Eye (tissue), 1 donor: ENCODE measurements around the gene NAGPA.

Source experiments
- DNase-seq: peaks from one replicate; pipeline ENCODE4 v3.0.0-alpha.2; 2015

Gene NAGPA

GRCh38 chr16:5000573-5001001 is 33.1 kb downstream of the NAGPA start:
- DNase-seq, result no peak

GRCh38 chr16:4994719-4995434 is 38.9 kb downstream of the NAGPA start:
- DNase-seq, result no peak

GRCh38 chr16:4991754-4992153 is 42.0 kb downstream of the NAGPA start:
- no peak for DNase-seq

- no peak for DNase-seq
Measured at GRCh38 chr16:4990415-4990814, 43.3 kb downstream of the NAGPA start.

DNA sequence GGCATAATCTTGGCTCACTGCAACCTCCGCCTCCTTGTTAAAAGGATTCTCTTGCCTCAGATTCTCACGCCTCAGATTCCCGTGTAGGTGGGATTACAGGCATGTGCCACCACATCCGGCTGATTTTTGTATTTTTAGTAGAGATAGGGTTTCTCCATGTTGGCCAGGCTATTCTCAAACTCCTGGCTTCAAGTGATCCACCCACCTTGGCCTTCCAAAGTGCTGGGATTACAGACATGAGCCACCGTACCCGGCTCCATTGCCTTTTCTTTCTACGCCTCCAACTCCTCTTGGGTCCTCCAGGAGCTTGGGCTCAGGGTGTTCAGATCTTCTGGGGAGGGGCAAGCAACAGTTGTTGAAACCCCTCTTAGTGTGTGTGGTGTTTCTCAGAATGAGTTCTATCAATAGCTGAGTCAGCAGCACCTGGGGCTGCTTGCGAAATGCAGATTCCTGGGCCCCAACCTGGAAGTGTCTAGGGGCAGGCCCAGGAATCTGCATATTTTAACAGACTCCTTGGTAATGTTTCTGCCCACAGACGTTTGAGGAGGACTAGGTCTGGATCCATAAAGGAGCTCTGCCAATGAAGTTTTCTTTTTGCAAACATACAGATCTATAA is 44.2 kb downstream of the NAGPA start:
- DNase-seq, result no peak

GRCh38 chr16:4988647-4989046 is 45.1 kb downstream of the NAGPA start:
- no peak for DNase-seq

DNA sequence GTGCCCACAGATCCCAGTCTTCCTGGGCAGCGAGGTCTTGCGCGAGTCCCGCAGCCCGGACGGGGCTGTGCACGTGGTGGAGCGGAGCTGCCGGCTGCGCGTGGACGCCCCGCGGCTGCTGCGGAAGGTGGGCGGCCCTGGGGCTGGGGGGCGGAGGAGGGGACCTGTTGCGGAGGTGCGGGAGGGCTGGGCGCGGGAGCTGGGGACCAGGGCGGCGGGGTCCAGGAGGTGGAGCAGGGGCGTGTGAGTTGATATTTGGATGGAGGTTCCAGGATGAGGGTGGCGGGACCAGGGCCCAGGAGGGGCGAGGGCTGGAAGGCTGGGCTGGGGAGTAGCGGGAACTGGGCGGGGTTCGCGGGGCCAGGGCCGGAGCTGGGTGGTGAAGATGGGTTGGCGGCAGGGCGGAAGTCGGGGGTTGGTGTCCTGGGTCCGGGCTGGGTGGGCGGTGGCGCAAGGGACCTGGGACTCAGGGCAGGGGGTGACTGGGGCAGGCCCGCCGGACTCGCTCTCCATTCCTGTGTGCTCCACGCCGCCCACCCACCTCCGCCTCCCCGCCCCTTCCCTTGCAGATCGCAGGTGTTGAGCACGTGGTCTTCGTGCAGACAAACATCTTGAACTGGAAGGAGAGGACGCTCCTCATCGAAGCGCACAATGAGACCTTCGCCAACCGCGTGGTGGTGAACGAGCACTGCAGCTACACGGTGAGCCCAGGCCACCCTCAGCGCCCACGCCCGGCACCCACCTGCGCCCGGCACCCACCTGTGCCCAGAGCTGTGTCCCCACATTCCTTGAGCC is 46.0 kb downstream of the NAGPA start:
- peak; percentile 15 for DNase-seq

- DNase-seq, result no peak
Measured at GRCh38 chr16:4987250-4987579, 46.5 kb downstream of the NAGPA start.

GRCh38 chr16:4984174-4984990 is 49.4 kb downstream of the NAGPA start:
- no peak for DNase-seq

DNA sequence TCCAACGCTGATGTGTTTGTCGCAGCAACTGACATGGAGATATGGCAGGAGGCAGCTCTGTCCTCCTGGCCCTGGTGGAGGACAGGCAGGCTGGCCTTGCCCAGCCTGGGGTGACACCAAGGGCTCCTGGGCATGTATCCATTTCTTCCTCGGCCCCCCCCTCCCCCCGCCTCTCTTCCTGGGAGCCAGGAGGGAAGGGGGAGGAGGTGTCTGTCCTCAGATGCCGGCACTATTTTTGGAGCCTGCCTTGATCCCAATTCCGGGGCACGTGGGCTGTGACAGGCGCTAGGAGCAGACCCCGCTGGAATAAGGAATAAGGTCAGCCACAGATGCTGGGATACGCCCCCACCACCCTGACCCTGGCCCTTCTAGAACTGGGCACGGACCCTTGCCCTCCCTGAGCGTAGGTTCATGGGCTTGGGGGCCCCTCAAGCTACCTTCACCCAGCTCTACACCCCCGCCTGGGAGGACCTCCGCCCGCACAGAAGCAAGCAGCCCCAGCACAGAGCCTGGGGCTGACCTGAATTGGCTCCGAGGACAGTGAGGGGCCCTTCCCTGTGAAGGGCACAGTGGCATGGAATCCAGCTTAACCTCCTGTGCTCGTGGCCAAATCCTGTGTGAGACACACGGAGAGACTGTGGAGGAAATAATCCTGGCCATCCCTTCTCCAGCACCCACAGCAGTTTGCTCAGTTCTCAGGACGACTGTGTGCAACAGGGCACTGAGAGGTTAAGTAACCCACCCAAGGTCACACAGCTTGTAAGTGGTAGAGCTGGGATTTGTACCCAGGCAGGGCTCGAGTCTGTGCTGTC is 51.5 kb downstream of the NAGPA start:
- DNase-seq, result no peak

DNA sequence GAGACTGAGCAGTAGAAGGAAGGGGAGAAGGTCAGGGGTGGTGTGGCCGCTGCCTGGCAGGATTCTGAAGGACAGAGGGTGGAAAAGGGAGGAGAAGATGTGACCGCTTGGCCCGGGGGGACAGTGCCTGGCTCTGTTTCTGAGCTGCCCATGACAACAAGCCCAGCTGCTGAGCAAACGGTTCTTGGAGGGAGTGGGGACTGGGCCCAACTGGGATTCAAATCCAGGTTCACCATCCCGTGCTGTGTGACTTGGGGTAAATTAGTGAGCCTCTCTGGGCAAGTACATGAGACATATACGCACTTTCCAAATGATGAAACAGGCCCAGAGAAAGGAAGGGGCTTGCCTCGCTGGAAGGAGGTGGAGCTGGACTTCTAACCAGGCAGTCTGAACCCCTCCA is 52.3 kb downstream of the NAGPA start:
- DNase-seq, result no peak

DNA sequence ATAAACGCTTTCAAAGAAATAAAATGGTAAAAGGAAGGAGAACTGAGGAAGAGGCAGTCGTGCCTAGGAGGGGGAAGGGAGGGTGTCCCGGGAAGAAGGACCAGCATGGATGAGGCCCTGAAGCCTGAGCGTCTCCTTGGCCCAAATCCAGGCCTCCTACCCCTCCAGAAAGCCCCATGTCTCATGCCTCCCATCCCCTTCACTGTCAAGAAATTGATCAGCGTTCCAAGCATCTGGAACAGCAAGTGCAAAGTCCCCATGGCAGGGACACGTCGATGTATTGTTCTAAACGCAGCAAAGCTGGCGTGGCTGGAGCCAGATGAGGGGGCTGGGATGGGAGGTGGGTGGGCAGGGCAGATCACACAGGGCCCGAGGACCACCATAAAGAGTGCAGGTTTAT is 53.0 kb downstream of the NAGPA start:
- no peak for DNase-seq

- DNase-seq, result no peak
Measured at GRCh38 chr16:4979736-4980660, 53.7 kb downstream of the NAGPA start.

DNA sequence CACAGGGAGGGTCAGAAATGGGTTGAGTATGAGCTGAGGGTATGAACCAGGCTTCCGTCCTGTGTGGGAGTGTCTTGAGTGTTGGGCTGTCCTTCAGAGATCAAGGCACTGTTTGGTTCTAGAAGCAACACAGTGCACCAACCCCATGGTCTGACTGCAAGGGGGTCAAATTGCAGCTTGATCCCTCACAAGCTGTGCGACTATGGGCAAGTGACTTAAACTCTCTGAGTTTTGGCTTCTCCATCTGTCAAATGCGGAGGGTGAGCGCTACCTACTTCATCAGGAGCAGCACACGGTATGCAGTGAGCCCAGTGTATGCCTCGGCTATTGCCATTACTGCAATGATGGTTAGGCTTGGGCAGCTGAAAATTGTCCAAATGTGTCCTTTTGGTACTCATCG is 54.6 kb downstream of the NAGPA start:
- no peak for DNase-seq

- DNase-seq, result no peak
Measured at GRCh38 chr16:4976611-4977145, 57.1 kb downstream of the NAGPA start.

- DNase-seq, result no peak
Measured at GRCh38 chr16:4976079-4976478, 57.7 kb downstream of the NAGPA start.
